Activated CD8-positive, alpha-beta memory T cell treated with anti-CD3 and anti-CD28 coated beads, Interleukin-2, amount 10 ng/mL, durations not matched to agents 7 days and 5 days (primary cell): ENCODE results near the gene MYL12A. TPM values are rescaled to one million over a fixed set of nuclear protein-coding genes. Genes with fewer than 3 reads are reported as not detected.
"Not testable (repeated sequence)": the region's sequence is repeated elsewhere in the genome, so short reads cannot be mapped to it uniquely, and the experiment has no call there.

Experiments used
- ATAC-seq: fragments of 150-1000 bp; cut with Tn5 transposase; one replicate; pipeline ENCODE4 v1.10.0; 2021; ENCODE audit warnings: moderate library complexity
- CTCF ChIA-PET: fragments of 350-600 bp; sonication (Branson Sonifier 250); formaldehyde crosslinking; loops from one replicate; lab custom pipeline; 2021; ENCODE audit warnings: antibody characterized with exemption; lab: Charles Lee
- DNase-seq: peaks from one replicate; pipeline ENCODE4 v3.0.0-alpha.2; 2020
- H3K27ac Mint-ChIP-seq: one replicate; pipeline ENCODE4 v1.8.0; 2021; ENCODE audit warnings: mild to moderate bottlenecking, mixed read lengths
- H3K27me3 Mint-ChIP-seq: one replicate; pipeline ENCODE4 v1.8.0; 2021; ENCODE audit warnings: mixed read lengths
- H3K36me3 Mint-ChIP-seq: one replicate; pipeline ENCODE4 v1.8.0; 2021; ENCODE audit warnings: mild to moderate bottlenecking, mixed read lengths
- H3K4me1 Mint-ChIP-seq: one replicate; pipeline ENCODE4 v1.8.0; 2021; ENCODE audit warnings: mixed read lengths
- H3K4me3 Mint-ChIP-seq: one replicate; pipeline ENCODE4 v1.8.0; 2021; ENCODE audit warnings: mild to moderate bottlenecking, moderate library complexity, mixed read lengths
- H3K9me3 Mint-ChIP-seq: one replicate; pipeline ENCODE4 v1.8.0; 2022; ENCODE audit warnings: low read depth, mixed read lengths
- total RNA-seq, 2 experiments: library from RNA; stranded (reverse); gene quantifications; one replicate each; pipeline ENCODE4 v1.2.3, GENCODE V29; 2021

MYL12A gene
- 100 to 1,000 TPM; 722 to 787 TPM for total RNA-seq

DNA sequence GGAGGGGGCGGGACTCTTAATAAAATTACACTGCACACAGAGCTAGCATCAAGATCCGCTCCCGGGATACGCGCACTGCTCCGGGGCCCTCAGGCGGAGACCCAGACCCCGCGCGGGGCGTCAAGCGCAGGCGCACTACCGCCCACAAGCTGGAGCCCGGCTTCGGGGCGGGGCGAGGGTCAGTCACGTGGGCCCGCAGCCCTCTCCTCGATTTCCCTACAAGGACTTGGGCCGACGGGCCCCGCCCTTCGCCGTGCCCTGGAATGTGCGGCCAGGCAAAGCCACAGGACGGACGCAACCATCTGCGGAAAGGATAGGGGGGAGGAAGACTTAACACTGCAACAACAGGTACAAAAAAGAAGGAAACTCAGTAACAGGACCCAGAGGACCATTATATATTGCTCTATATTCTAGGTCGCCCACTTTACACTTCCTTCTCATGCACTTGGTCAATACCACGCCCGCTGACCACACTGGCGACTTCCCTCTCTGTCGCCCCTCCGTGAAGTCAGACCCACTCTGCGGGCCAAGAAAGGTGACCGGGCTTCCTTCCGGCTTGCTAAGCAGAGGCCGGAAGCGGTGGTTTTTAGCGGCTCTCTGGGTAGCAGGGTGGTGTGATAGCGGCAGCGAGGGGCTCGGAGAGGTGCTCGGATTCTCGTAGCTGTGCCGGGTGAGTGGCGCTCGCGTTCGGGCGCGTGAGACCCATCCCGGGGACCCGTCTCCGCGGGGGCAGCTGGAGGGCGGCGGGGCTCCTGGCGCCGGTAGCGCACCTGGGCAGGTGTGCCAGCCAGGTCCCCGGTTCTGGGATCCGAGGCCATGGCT is at the start of gene MYL12A:
Gene MYL12A (plus strand): TSS at position 562 of the 822 bp plus-strand sequence. CDS start 5,447 bp downstream, outside the sequence.
- peaks cover 4% of the 10 kb centered on the region for H3K27me3 Mint-ChIP-seq
- peak within 1 kb of the TSS; percentile 99 for H3K27ac Mint-ChIP-seq

DNA sequence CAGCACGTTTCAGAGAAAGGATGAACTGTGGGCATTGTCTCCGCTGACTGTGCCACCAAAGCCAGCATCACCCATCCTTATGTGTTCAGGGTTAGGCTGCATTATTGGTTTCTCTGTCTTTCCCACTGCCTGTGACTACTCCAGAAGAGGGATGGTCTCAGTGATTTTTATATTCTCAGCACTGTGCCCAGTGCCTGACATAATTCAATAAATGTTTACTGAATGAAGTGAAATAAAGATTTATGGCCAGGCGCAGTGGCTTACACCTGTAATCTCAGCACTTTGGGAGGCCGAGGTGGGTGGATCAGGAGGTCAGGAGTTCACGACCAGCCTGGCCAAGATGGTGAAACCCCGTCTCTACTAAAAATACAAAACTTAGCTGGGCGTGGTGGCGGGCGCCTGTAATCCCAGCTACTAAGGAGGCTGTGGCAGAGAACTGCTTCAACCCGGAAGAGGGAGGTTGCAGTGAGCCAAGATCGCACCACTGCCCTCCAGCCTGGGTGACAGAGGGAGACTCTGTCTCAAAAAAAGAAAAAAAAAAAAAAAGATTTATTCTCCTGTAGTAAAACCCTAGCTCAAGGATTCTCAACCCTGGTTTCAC is 49.2 kb upstream of the MYL12A start:
- H3K36me3 Mint-ChIP-seq, DNase-seq, H3K27me3 Mint-ChIP-seq, ATAC-seq, H3K27ac Mint-ChIP-seq, H3K4me3 Mint-ChIP-seq, H3K4me1 Mint-ChIP-seq, H3K9me3 Mint-ChIP-seq, CTCF ChIA-PET: not testable (repeated sequence)

More for the DNA sequence above, at the start of gene MYL12A:
- H3K36me3 Mint-ChIP-seq: peaks cover 43% of the 10 kb centered on the region
- CTCF ChIA-PET: interaction anchor here (0.7 to 4.9 kb wide), 16 partner anchors 17 to 592 kb away, joined by 3 to 40 read pairs (median 4); partner anchors contain the start of gene SMCHD1
- peaks cover 36% of the 10 kb centered on the region for H3K4me1 Mint-ChIP-seq
- peak within 1 kb of the TSS; percentile 92 for H3K4me3 Mint-ChIP-seq
- ATAC-seq (peak; percentile 74), DNase-seq (peak; percentile 98)
- H3K9me3 Mint-ChIP-seq: no peaks in the 10 kb centered on the region

DNA sequence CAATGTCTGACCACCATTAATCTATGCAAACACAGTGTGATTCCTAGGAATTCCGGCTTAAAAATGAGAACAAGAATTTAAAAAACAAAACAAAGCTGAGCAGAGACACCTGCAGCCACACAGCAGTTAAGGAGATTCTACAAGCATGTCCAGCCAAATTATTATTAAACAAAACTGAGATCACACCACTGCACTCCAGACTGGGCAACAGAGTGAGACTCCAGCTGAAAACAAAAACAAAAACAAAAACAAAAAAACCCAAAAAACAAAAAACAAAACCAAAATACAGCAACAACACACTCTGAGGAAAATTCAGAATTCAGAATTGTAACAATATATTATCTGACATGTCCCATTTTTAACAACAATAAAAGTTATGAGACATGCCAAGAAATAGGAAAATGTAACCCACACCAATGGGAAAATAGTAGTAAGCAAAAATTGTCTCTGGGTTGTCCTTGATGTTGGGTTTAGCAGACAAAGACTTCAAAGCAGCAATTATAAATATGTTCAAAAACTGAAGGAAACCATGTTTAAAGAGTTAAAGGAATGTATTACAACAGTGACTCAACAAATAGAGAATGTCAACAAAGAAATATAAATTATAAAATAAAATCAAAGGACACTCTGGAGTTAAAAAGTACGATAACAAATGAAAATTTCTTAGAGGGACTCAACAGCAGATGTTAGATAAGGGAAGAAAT is 47.5 kb upstream of the MYL12A start:
- H3K27ac Mint-ChIP-seq: no peak overlapping the region

GRCh38 chr18:3205239-3205638 is 42.4 kb upstream of the MYL12A start:
- peaks cover 6% of the 10 kb centered on the region for H3K36me3 Mint-ChIP-seq
- H3K9me3 Mint-ChIP-seq: peaks cover 7% of the 10 kb centered on the region
- H3K4me1 Mint-ChIP-seq: peaks cover 8% of the 10 kb centered on the region
- CTCF ChIA-PET: no interaction called here
- DNase-seq: no peak
- H3K4me3 Mint-ChIP-seq: no peak overlapping the region
- H3K27me3 Mint-ChIP-seq: no peaks in the 10 kb centered on the region
- ATAC-seq: no peak
- no peak overlapping the region for H3K27ac Mint-ChIP-seq

More for the DNA sequence above, 47.5 kb upstream of the MYL12A start:
- Mint-ChIP-seq H3K36me3 (peaks cover 2% of the 10 kb centered on the region), H3K27me3 (no peaks in the 10 kb centered on the region), H3K4me1 (no peaks in the 10 kb centered on the region), H3K9me3 (peaks cover 7% of the 10 kb centered on the region), H3K4me3 (no peak overlapping the region)
- CTCF ChIA-PET: no interaction called here
- ATAC-seq: no peak
- DNase-seq: no peak

DNA sequence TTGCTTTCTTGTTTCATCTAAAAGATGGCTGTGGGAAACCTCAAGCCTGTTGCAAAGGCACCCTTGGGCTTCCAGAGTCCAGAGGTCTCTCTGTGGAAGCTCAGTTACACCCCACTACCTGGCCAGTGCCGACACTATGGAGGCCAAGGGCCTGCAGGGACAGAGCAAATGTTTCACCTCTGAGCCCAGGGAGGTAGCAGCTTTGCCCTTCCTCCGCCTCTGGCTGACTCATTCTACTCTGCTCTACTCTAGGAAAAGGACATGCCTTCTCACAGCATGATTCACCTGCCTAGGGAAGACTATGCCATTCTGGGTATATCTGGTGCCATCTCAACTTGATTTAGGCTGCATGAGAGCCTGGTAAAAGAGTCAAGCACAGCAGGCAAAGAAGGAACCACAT is 40.0 kb upstream of the MYL12A start:
- Mint-ChIP-seq H3K27ac (no peak overlapping the region), H3K36me3 (peaks cover 6% of the 10 kb centered on the region), H3K27me3 (no peaks in the 10 kb centered on the region), H3K9me3 (peaks cover 7% of the 10 kb centered on the region), H3K4me3 (no peak overlapping the region), H3K4me1 (peaks cover 12% of the 10 kb centered on the region)
- ATAC-seq (no peak), DNase-seq (no peak)
- CTCF ChIA-PET: no interaction called here

DNA sequence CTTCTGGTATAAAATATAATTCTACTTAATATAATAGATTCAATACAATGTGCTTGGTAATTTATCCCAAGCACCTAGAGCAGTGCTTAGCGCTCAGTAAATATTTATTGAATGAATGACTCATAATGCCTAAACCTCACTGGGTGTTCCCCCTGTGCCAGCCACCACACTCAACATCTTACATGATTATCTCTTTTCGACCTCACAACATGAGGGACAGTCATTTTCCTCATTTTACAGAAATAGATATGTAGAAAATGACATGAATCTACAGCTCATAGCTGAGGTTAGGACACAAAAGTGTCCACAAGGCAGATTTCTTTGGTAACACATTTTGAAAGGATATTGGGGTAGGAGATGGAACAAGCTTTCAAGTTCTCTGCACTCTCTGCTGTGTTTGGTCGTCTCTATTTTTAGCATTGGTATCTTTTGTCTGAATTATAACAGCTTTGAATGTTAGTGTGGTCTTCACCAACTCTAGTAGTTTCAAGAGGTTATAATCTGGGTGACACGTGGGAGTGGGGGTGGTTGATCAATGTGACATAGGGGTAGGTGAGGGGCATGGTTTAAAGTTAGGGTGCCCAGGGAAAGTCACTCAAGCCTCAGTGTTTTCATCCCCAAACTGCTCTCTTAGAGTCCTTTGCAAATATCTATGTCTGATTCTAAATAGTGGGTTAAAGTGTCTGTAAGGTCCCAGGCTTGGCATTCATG is 37.6 kb upstream of the MYL12A start:
- peak; percentile 68 for ATAC-seq
- DNase-seq: peak; percentile 46
- peaks cover 19% of the 10 kb centered on the region for H3K4me1 Mint-ChIP-seq
- H3K27ac Mint-ChIP-seq: no peak overlapping the region
- H3K36me3 Mint-ChIP-seq: peaks cover 5% of the 10 kb centered on the region
- CTCF ChIA-PET: interaction anchor here (0.7 kb wide), 1 partner anchor 37 kb away, joined by 4 read pairs; no protein-coding TSS in a partner anchor
- H3K27me3 Mint-ChIP-seq: no peaks in the 10 kb centered on the region
- no peak overlapping the region for H3K4me3 Mint-ChIP-seq
- H3K9me3 Mint-ChIP-seq: no peaks in the 10 kb centered on the region

- Mint-ChIP-seq H3K9me3 (no peaks in the 10 kb centered on the region), H3K4me3 (no peak overlapping the region), H3K27me3 (no peaks in the 10 kb centered on the region), H3K36me3 (peaks cover 2% of the 10 kb centered on the region), H3K27ac (no peak overlapping the region), H3K4me1 (peaks cover 19% of the 10 kb centered on the region)
- DNase-seq (no peak), ATAC-seq (no peak)
- CTCF ChIA-PET: no interaction called here
Measured at GRCh38 chr18:3211236-3211992, 36.2 kb upstream of the MYL12A start.

DNA sequence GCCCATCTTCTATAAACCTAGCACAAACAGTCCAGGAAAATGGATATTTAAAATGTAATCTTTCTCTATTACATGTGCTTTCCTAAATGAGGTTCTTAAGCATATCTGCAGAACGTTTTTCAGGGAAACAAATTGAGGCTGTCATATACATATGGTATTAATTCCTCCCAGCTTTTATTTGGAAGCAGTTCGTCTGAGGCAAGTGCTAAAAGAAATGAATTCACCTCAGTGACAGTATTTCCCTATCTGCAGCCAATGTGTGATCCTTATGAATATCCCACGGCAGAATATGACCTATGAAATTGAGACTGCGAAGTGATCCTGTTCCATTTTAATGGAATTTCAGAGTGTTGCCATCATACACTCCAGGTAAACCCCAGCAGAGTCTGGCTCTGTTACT is 34.9 kb upstream of the MYL12A start:
- Mint-ChIP-seq H3K4me3 (no peak overlapping the region), H3K36me3 (no peaks in the 10 kb centered on the region), H3K9me3 (no peaks in the 10 kb centered on the region), H3K27me3 (no peaks in the 10 kb centered on the region), H3K27ac (no peak overlapping the region), H3K4me1 (peaks cover 19% of the 10 kb centered on the region)
- CTCF ChIA-PET: interaction anchor here (1.7 kb wide), 1 partner anchor 33 kb away, joined by 7 read pairs; no protein-coding TSS in a partner anchor
- ATAC-seq: no peak
- no peak for DNase-seq

DNA sequence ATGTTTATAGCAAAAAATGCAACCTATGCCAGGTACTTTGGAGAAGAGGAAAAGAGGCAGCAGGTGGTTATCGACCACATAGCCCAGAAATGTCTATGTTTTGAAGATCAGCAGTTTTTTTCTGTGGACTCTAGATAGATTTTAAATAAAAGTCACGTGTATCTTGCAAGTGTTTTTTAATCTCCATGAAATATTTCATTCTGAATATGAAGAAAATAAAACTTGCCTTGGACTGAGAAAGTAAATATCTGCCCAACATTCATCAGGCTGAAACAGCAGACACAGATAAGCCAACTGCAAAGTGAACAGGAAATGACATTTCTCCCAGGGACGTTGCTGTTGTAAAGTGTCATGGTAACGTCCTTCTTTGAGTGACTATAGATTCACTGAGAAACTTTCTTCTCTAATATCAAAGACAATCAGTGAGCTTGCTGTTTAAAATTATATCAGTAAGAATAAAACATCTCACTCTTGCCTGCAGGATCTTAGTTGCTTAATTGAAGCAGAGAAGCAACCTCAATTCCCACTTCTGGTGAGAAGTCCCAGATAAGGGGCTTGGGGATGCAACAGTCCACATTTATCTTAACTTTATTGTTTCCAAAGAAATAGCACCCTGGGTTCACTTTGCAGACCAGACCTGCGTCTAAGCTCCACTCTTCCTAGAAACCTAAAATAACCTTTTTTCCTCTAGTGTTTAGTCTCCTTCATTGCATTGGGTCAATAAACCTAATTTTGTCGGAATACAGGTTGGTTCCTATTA is 34.1 kb upstream of the MYL12A start:
- Mint-ChIP-seq H3K9me3 (no peaks in the 10 kb centered on the region), H3K27me3 (no peaks in the 10 kb centered on the region), H3K27ac (no peak overlapping the region), H3K36me3 (no peaks in the 10 kb centered on the region), H3K4me3 (no peak overlapping the region), H3K4me1 (peaks cover 19% of the 10 kb centered on the region)
- DNase-seq (no peak), ATAC-seq (no peak)
- CTCF ChIA-PET: interaction anchor here (1.7 kb wide), 1 partner anchor 32 kb away, joined by 7 read pairs; no protein-coding TSS in a partner anchor

DNA sequence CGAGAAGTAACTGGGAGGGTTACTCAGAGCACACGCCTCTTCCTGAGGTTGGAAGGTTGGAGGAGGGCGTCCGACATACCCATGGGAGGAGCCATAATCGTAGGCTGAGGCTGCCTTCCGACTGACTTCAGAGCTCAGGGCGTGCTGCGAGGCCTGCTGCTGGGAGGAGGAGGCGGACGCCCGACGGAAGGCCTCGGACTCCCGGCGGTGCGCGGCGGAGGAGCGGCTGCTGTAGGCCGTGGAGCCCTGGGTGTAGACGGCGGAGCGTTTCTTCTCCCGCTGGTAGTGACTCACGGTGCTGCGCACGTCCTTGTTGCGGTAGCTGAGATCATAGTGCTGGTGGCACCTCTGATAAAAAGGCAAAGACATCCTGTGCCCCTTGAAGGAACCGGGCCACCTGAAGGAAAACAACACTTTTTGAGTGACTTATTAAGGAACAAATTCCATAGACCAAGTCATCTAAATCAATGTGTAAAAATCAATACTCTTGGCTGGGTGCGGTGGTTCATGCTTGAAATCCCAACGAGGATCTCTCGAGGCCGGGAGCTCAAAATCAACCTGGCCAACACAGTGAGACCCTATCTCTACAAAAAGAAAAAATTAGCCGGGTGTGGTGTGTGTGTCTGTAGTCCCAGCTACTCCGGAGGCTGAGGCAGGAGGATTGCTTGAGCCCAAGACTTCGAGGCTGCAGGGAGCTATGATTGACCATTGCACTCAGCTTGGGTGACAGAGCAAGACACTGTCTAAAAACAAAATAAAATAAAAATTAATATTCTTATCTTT is 32.6 kb upstream of the MYL12A start:
- DNase-seq (no peak), ATAC-seq (no peak)
- Mint-ChIP-seq H3K36me3 (no peaks in the 10 kb centered on the region), H3K27ac (no peak overlapping the region), H3K9me3 (no peaks in the 10 kb centered on the region), H3K4me3 (no peak overlapping the region), H3K27me3 (no peaks in the 10 kb centered on the region), H3K4me1 (peaks cover 12% of the 10 kb centered on the region)
- CTCF ChIA-PET: no interaction called here

GRCh38 chr18:3216987-3217386 is 30.6 kb upstream of the MYL12A start:
- Mint-ChIP-seq H3K9me3 (no peaks in the 10 kb centered on the region), H3K36me3 (no peaks in the 10 kb centered on the region), H3K4me3 (no peak overlapping the region), H3K27ac (no peak overlapping the region), H3K4me1 (peaks cover 7% of the 10 kb centered on the region), H3K27me3 (no peaks in the 10 kb centered on the region)
- no peak for ATAC-seq
- CTCF ChIA-PET: no interaction called here
- no peak for DNase-seq
